H1 (cell line): Measurements from ENCODE around the gene DPP4. TPM values are rescaled to one million over a fixed set of nuclear protein-coding genes. Genes with fewer than 3 reads are reported as not detected.

Experiments used
- CTCF ChIA-PET: fragments of 300-600 bp; sonication (Branson Sonifier 250); formaldehyde crosslinking; loops from one replicate; lab custom pipeline; 2021; ENCODE audit not compliant: partially characterized antibody; lab: Charles Lee
- POLR2A ChIA-PET: fragments of 300-600 bp; sonication (Branson Sonifier 250); formaldehyde crosslinking; loops from one replicate; lab custom pipeline; 2021; ENCODE audit warnings: inconsistent platforms; ENCODE audit not compliant: partially characterized antibody; lab: Charles Lee
- DNase-seq, 2 experiments: peaks; one replicate each; pipeline versions ENCODE4 v3.0.0 to v3.0.0-alpha.2; 2010 to 2022; ENCODE audit warnings: low spot score in 2 of 2, low read depth in 1 of 2, mixed read lengths in 1 of 2
- FAIRE-seq: peaks from 2 replicates; lab custom pipeline; 2011; peaks lifted over from hg19 to GRCh38; lab: Jason Lieb, UNC
- H2AFZ ChIP-seq: 2 replicates; pipeline ENCODE4 v1.8.1; 2012; ENCODE audit warnings: low read length, inconsistent platforms
- H2AK5ac ChIP-seq: 2 replicates; pipeline ENCODE4 v1.6.1; 2013; ENCODE audit warnings: low read depth, low read length
- H2BK120ac ChIP-seq: replicated peaks from 2 replicates; pipeline ENCODE3; 2013; ENCODE audit warnings: low read depth, low read length, inconsistent platforms
- H2BK12ac ChIP-seq: 2 replicates; pipeline ENCODE4 v1.6.1; 2013; ENCODE audit warnings: low read depth, low read length
- H2BK15ac ChIP-seq: 2 replicates; pipeline ENCODE4 v1.6.1; 2013; ENCODE audit warnings: low read length
- H2BK20ac ChIP-seq: 2 replicates; pipeline ENCODE4 v1.6.1; 2013; ENCODE audit warnings: low read length
- H2BK5ac ChIP-seq: 2 replicates; pipeline ENCODE4 v1.6.1; 2013; ENCODE audit warnings: low read depth, low read length
- H3K14ac ChIP-seq: 2 replicates; pipeline ENCODE4 v1.6.1; 2013; ENCODE audit warnings: inconsistent platforms; ENCODE audit not compliant: insufficient read length
- H3K18ac ChIP-seq: 2 replicates; pipeline ENCODE4 v1.6.1; 2013; ENCODE audit warnings: low read length; ENCODE audit errors: extremely low read depth
- H3K23ac ChIP-seq: 2 replicates; pipeline ENCODE4 v1.6.1; 2013; ENCODE audit warnings: inconsistent platforms; ENCODE audit not compliant: insufficient read length
- H3K23me2 ChIP-seq: 2 replicates; pipeline ENCODE4 v1.6.1; 2013; ENCODE audit warnings: low read depth, low read length
- H3K27ac ChIP-seq: 2 replicates; pipeline ENCODE4 v1.6.1; 2011; ENCODE audit warnings: low read depth, low read length, inconsistent platforms
- H3K27me3 ChIP-seq, 4 experiments: replicated peaks in 1 of 4; 1 replicate in 1 of 4; 2 replicates in 3 of 4; pipeline versions ENCODE4 v1.6.1 to v1.8.1; 2011 to 2013; ENCODE audit warnings: low read length in 3 of 4, mild to moderate bottlenecking in 3 of 4, inconsistent platforms in 2 of 4, mixed read lengths in 2 of 4, moderate library complexity in 1 of 4; ENCODE audit not compliant: control insufficient read depth in 3 of 4, insufficient read depth in 3 of 4; ENCODE audit errors: extremely low read depth in 1 of 4
- H3K36me3 ChIP-seq, 4 experiments: 2 replicates each; pipeline versions ENCODE4 v1.6.1 to v1.8.1; 2011 to 2013; ENCODE audit warnings: mild to moderate bottlenecking in 4 of 4, low read length in 3 of 4, moderate library complexity in 2 of 4, control low read depth in 1 of 4, inconsistent platforms in 1 of 4; ENCODE audit not compliant: insufficient read depth in 4 of 4, control insufficient read depth in 2 of 4
- H3K4ac ChIP-seq: replicated peaks from 2 replicates; pipeline ENCODE3; 2013; ENCODE audit warnings: low read length, low read depth, mixed read lengths, inconsistent platforms; ENCODE audit not compliant: insufficient read length
- H3K4me1 ChIP-seq, 4 experiments: replicated peaks in 1 of 4; 1 replicate in 1 of 4; 2 replicates in 3 of 4; pipeline versions ENCODE4 v1.6.1 to v1.8.1; 2011 to 2013; ENCODE audit warnings: low read length in 3 of 4, inconsistent platforms in 2 of 4, mixed read lengths in 1 of 4; ENCODE audit not compliant: insufficient read depth in 4 of 4, control insufficient read depth in 3 of 4
- H3K4me2 ChIP-seq, 2 experiments: 2 replicates each; pipeline versions ENCODE4 v1.6.1 to v1.8.1; 2011 to 2013; ENCODE audit warnings: low read depth in 2 of 2, low read length in 2 of 2, control low read depth in 1 of 2, inconsistent platforms in 1 of 2, mild to moderate bottlenecking in 1 of 2; ENCODE audit not compliant: insufficient read depth in 1 of 2
- H3K4me3 ChIP-seq, 4 experiments: fragments of 200-600, 300-600 bp in 1 of 4; sonication (generic), shearing (Covaris generic), sonication (Bioruptor Twin) in 1 of 4; 2 replicates each; pipeline versions ENCODE4 v1.5.1 to v1.8.1; 2011 to 2016; ENCODE audit warnings: low read length in 4 of 4, low read depth in 3 of 4, control low read depth in 2 of 4, inconsistent platforms in 2 of 4, mild to moderate bottlenecking in 2 of 4, mixed read lengths in 1 of 4, moderate library complexity in 1 of 4; ENCODE audit not compliant: insufficient read depth in 2 of 4; ENCODE audit errors: extremely low read depth in 1 of 4
- H3K56ac ChIP-seq: replicated peaks from 2 replicates; pipeline ENCODE3; 2013; ENCODE audit warnings: low read depth, mild to moderate bottlenecking, mixed read lengths, low read length, inconsistent platforms; ENCODE audit not compliant: insufficient read length
- H3K79me1 ChIP-seq: 2 replicates; pipeline ENCODE4 v1.6.1; 2013; ENCODE audit warnings: low read depth, low read length, control low read depth
- H3K79me2 ChIP-seq, 2 experiments: 2 replicates each; pipeline versions ENCODE4 v1.6.1 to v1.8.1; 2012 to 2013; ENCODE audit warnings: low read length in 2 of 2, mild to moderate bottlenecking in 2 of 2, inconsistent platforms in 1 of 2; ENCODE audit not compliant: insufficient read depth in 2 of 2, control insufficient read depth in 1 of 2
- H3K9ac ChIP-seq, 4 experiments: replicated peaks in 1 of 4; 1 replicate in 1 of 4; 2 replicates in 3 of 4; pipeline versions ENCODE4 v1.6.1 to v1.8.1; 2011 to 2013; ENCODE audit warnings: low read depth in 3 of 4, low read length in 3 of 4, control low read depth in 2 of 4, mild to moderate bottlenecking in 2 of 4, moderate library complexity in 2 of 4, inconsistent platforms in 1 of 4; ENCODE audit errors: extremely low read depth in 1 of 4
- H3K9me3 ChIP-seq, 2 experiments: 2 replicates each; pipeline versions ENCODE4 v1.6.1 to v1.8.1; 2012 to 2013; ENCODE audit warnings: mild to moderate bottlenecking in 2 of 2, moderate library complexity in 2 of 2, control low read depth in 1 of 2, inconsistent platforms in 1 of 2, low read depth in 1 of 2, low read length in 1 of 2, mixed read lengths in 1 of 2; ENCODE audit not compliant: insufficient read depth in 2 of 2
- H4K20me1 ChIP-seq, 2 experiments: replicated peaks in 1 of 2; 2 replicates each; pipeline versions ENCODE3 to v1.8.1; 2011 to 2013; ENCODE audit warnings: inconsistent platforms in 2 of 2, low read length in 2 of 2, mild to moderate bottlenecking in 1 of 2; ENCODE audit not compliant: insufficient read depth in 2 of 2, control insufficient read depth in 1 of 2
- H4K5ac ChIP-seq: 2 replicates; pipeline ENCODE4 v1.6.1; 2013; ENCODE audit warnings: low read length, low read depth, mixed read lengths, inconsistent platforms; ENCODE audit not compliant: insufficient read length
- H4K8ac ChIP-seq: 2 replicates; pipeline ENCODE4 v1.8.0; 2013; ENCODE audit warnings: mild to moderate bottlenecking, moderate library complexity, low read length, inconsistent platforms; ENCODE audit not compliant: insufficient read depth; ENCODE audit errors: extremely low read depth
- H4K91ac ChIP-seq: replicated peaks from 2 replicates; pipeline ENCODE3; 2013; ENCODE audit warnings: low read length, mixed read lengths, inconsistent platforms; ENCODE audit not compliant: insufficient read length
- BACH1 ChIP-seq: IDR thresholded peaks from 2 replicates; pipeline ENCODE4 v1.6.1; 2012; ENCODE audit warnings: low read length, improper control_type of control experiment
- BRCA1 ChIP-seq: IDR thresholded peaks from 2 replicates; pipeline ENCODE4 v1.6.1; 2012; ENCODE audit warnings: low read depth, low read length, improper control_type of control experiment
- CBX5 ChIP-seq: fragments of 300-800, 300-1000 bp; sonication (generic); IDR thresholded peaks from 2 replicates; pipeline ENCODE4 v1.7.1; 2016; ENCODE audit warnings: antibody characterized with exemption, low read length, low read depth
- CEBPB ChIP-seq: IDR thresholded peaks from 2 replicates; pipeline ENCODE4 v1.6.1; 2012; ENCODE audit warnings: low read depth, low read length
- E2F6 ChIP-seq: IDR thresholded peaks from 2 replicates; pipeline ENCODE4 v1.6.1; 2012; ENCODE audit warnings: inconsistent platforms
- EGR1 ChIP-seq: IDR thresholded peaks from 2 replicates; pipeline ENCODE4 v1.6.1; 2011; ENCODE audit warnings: low read depth, low read length, borderline replicate concordance
- KDM1A ChIP-seq: fragments of 200-600, 300-600 bp; sonication (generic); IDR thresholded peaks from 2 replicates; pipeline ENCODE4 v1.7.1; 2016; ENCODE audit warnings: mild to moderate bottlenecking, low read length, borderline replicate concordance
- PHF8 ChIP-seq: fragments of 200-600 bp; sonication (generic); conservative IDR thresholded peaks from 2 replicates; pipeline ENCODE4 v1.7.1; 2012; ENCODE audit warnings: low read depth, mild to moderate bottlenecking, inconsistent platforms, low read length, moderate library complexity
- POLR2A ChIP-seq, 2 experiments: IDR thresholded peaks; 1 replicate in 1 of 2; 2 replicates in 1 of 2; pipeline ENCODE4 v1.6.1; 2011; ENCODE audit warnings: low read depth in 2 of 2, low read length in 2 of 2, mild to moderate bottlenecking in 2 of 2; ENCODE audit errors: control extremely low read depth in 1 of 2
- POLR2AphosphoS5 ChIP-seq: IDR thresholded peaks from 2 replicates; pipeline ENCODE4 v1.6.1; 2011; ENCODE audit warnings: low read depth, low read length
- WGBS, 2 experiments: shearing (Covaris generic) in 1 of 2; methylation state at CpG; one replicate each; pipeline versions ENCODE4 v1.1.6 to v1.1.7; 2013 to 2015; ENCODE audit warnings: low lambda C conversion rate in 2 of 2, mixed read lengths in 2 of 2, inconsistent platforms in 1 of 2, low coverage in 1 of 2, missing lambda C conversion rate in 1 of 2; ENCODE audit not compliant: insufficient replicate concordance in 2 of 2, insufficient coverage in 1 of 2, insufficient read length in 1 of 2; ENCODE audit errors: extremely low coverage in 1 of 2, missing lambda C conversion rate in 1 of 2; 5-methylcytosine and 5-hydroxymethylcytosine counted together
- polyA plus RNA-seq, 7 experiments: library from polyadenylated mRNA; depleted of rRNA in 3 of 7; stranded (reverse) in 5 of 7; unstranded in 2 of 7; fragments of >200 nt in 5 of 7; fragments of 200-250 nt in 2 of 7; gene quantifications; 1 replicate in 5 of 7; 2 replicates in 1 of 7; 4 replicates in 1 of 7; pipeline versions ENCODE4 v1.2.1 to v1.2.3, GENCODE V29; 2011 to 2013; ENCODE audit warnings: missing spikeins in 2 of 7, mixed read lengths in 2 of 7
- total RNA-seq: library from RNA; stranded (reverse); fragmentation: NEBNext Ultra II Directional; extraction: Animal tissue kit (Norgen Biotek cat#: 25700); gene quantifications from 2 replicates; pipeline ENCODE4 v1.2.1, GENCODE V29; 2021
- TF ChIP-seq, protein P1 (sequence below): IDR thresholded peaks from 2 replicates; pipeline ENCODE4 v1.6.1; 2012; ENCODE audit warnings: low read length, inconsistent platforms

DPP4 gene
- total and polyA plus RNA-seq, 2 of the 8 experiments (the other 6 are each of a cell fraction or from before 2014, with no cell fraction given), result 1.3 to 3.1 TPM

DNA sequence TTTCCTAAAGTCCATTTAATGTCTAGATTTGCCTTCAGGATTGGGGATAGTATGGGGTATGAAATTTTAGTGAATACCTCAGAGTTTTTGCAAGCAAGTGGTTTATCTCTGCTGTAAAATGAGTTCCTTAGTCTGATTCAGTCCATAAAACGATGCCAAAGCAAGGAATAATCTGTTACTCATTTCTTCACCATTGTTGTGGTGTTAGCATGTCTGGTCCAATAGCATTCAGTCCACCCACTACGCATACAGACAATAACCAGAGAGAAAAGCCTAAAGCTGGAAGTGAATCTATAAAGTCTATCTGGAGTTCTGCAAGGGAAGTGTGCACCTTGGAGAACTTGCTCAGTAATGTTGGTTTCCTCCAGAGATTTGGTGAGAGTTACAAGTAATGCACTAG lies 12.9 kb upstream of the DPP4 start:
- FAIRE-seq, result no peak
- TF ChIP-seq POLR2AphosphoS5 (no peak), KDM1A (no peak), POLR2A (IDR thresholded peaks at IDR 0.05; ENCODE audit: control extremely low read depth in 1 of 2, low read depth in 2 of 2, low read length in 2 of 2) (no peak), EGR1 (no peak), CBX5 (no peak), BRCA1 (no peak), PHF8 (no peak), BACH1 (no peak), E2F6 (no peak), CEBPB (no peak)
- TF ChIP-seq, protein P1, sequence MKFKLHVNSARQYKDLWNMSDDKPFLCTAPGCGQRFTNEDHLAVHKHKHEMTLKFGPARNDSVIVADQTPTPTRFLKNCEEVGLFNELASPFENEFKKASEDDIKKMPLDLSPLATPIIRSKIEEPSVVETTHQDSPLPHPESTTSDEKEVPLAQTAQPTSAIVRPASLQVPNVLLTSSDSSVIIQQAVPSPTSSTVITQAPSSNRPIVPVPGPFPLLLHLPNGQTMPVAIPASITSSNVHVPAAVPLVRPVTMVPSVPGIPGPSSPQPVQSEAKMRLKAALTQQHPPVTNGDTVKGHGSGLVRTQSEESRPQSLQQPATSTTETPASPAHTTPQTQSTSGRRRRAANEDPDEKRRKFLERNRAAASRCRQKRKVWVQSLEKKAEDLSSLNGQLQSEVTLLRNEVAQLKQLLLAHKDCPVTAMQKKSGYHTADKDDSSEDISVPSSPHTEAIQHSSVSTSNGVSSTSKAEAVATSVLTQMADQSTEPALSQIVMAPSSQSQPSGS, result no peak

More for the DNA sequence above, 12.9 kb upstream of the DPP4 start:
- Histone ChIP-seq H3K14ac (no peak overlapping the region), H4K8ac (no peak overlapping the region), H2BK12ac (no peak overlapping the region), H3K18ac (no peak overlapping the region), H2BK20ac (no peak overlapping the region), H4K91ac (no peak overlapping the region), H3K27ac (no peak overlapping the region), H4K5ac (no peak overlapping the region), H3K4ac (no peak overlapping the region), H2BK5ac (no peak overlapping the region), H2AFZ (no peak overlapping the region), H4K20me1 (no peaks in the 10 kb centered on the region), H3K36me3 (no peaks in the 10 kb centered on the region), H3K56ac (no peak overlapping the region), H3K23me2 (no peaks in the 10 kb centered on the region), H2AK5ac (no peak overlapping the region), H3K4me1 (no peaks in the 10 kb centered on the region), H3K4me3 (no peak overlapping the region), H3K27me3 (no peaks in the 10 kb centered on the region), H3K79me2 (no peaks in the 10 kb centered on the region), H3K9ac (no peak overlapping the region), H3K23ac (no peak overlapping the region), H3K79me1 (no peaks in the 10 kb centered on the region), H2BK15ac (no peak overlapping the region), H2BK120ac (no peak overlapping the region), H3K4me2 (no peak overlapping the region), H3K9me3 (no peaks in the 10 kb centered on the region)
- WGBS, 2 experiments, result 87% methylated on average over 2 of the region's 2 CpGs; no CpG with 5 or more reads in 1 of the 2 experiments
- ChIA-PET POLR2A (no interaction called here), CTCF (no interaction called here)
- no peak for DNase-seq
